ENCODE results near the gene NUDT3. TPM values are rescaled to one million over a fixed set of nuclear protein-coding genes. Genes with fewer than 3 reads are reported as not detected.

The NUDT3 gene
- total and polyA plus RNA-seq, 2 experiments from 2014 or later = 12.1 to 31.1 TPM

GRCh38 chr6:34325633-34326032 is 66.8 kb downstream of the NUDT3 start:
- Histone ChIP-seq H3K27ac (ENCODE audit: low read depth) (no peak overlapping the region), H3K4me2 (no peak overlapping the region), H3K4me1 (ENCODE audit: insufficient read depth) (no peaks in the 10 kb centered on the region), H2AFZ (no peak overlapping the region), H3K79me2 (replicated peaks; ENCODE audit: insufficient read depth) (peaks cover 20% of the 10 kb centered on the region), H4K20me1 (replicated peaks; ENCODE audit: insufficient read depth) (peaks cover 12% of the 10 kb centered on the region), H3K9me2 (ENCODE audit: insufficient read depth) (peaks cover 3% of the 10 kb centered on the region; the same call in 1 of the 2 replicates), H3K4me3 (no peak overlapping the region), H3K27me3 (ENCODE audit: insufficient read depth) (no peaks in the 10 kb centered on the region), H3F3A (replicated peaks; ENCODE audit: low read depth) (no peaks in the 10 kb centered on the region), H3K36me3 (ENCODE audit: insufficient read depth) (no peaks in the 10 kb centered on the region)
- Mint-ChIP-seq H3K27ac (no peak overlapping the region), H3K4me3 (no peak overlapping the region), H3K4me1 (peaks cover 7% of the 10 kb centered on the region; the same call in 2 of the 3 replicates), H3K9me3 (no peaks in the 10 kb centered on the region), H3K27me3 (ENCODE audit: insufficient read depth, low read depth, poor library complexity) (peaks cover 6% of the 10 kb centered on the region), H3K36me3 (ENCODE audit: low read depth) (peaks cover 13% of the 10 kb centered on the region; the same call in 2 of the 3 replicates)
- no peak for ATAC-seq
- no peak for DNase-seq (ENCODE audit: low spot score)
- TF ChIP-seq EZH2 (IDR thresholded peaks at IDR 0.05; ENCODE audit: low read depth, unreplicated experiment) = no peak
- no peak for TF ChIP-seq CTCF (conservative IDR thresholded peaks at IDR 0.05; ENCODE audit: low read depth in 2 of 2)
- TF ChIP-seq REST (IDR thresholded peaks at IDR 0.05; ENCODE audit: unreplicated experiment) = no peak
- no peak for TF ChIP-seq ETS1 (IDR thresholded peaks at IDR 0.05)
- TF ChIP-seq CREB1 (CRISPR knock-in tag; IDR thresholded peaks at IDR 0.05; ENCODE audit: low read depth) = no peak
- no peak for TF ChIP-seq ZNF114 (CRISPR knock-in tag; IDR thresholded peaks at IDR 0.05)
- TF ChIP-seq STAT1 (IDR thresholded peaks at IDR 0.05; ENCODE audit: unreplicated experiment) = no peak

- peaks cover 5% of the 10 kb centered on the region; the same call in 2 of the 3 replicates for H3K36me3 Mint-ChIP-seq (ENCODE audit: low read depth)
- H2AFZ ChIP-seq = no peak overlapping the region
- ATAC-seq = peak; percentile 88
- peaks cover 7% of the 10 kb centered on the region; the same call in 2 of the 3 replicates for H3K4me1 Mint-ChIP-seq
- H3K4me3 Mint-ChIP-seq = no peak overlapping the region
- H3K9me2 ChIP-seq (ENCODE audit: insufficient read depth) = peaks cover 3% of the 10 kb centered on the region; the same call in 1 of the 2 replicates
- H3K9me3 Mint-ChIP-seq = no peaks in the 10 kb centered on the region
- DNase-seq (ENCODE audit: low spot score) = peak; percentile 28
- no peak overlapping the region for H3K4me3 ChIP-seq
- no peaks in the 10 kb centered on the region for H3F3A ChIP-seq (replicated peaks; ENCODE audit: low read depth)
- H3K27me3 Mint-ChIP-seq (ENCODE audit: insufficient read depth, low read depth, poor library complexity) = peaks cover 6% of the 10 kb centered on the region
- H3K79me2 ChIP-seq (replicated peaks; ENCODE audit: insufficient read depth) = peaks cover 19% of the 10 kb centered on the region
- H4K20me1 ChIP-seq (replicated peaks; ENCODE audit: insufficient read depth) = peaks cover 6% of the 10 kb centered on the region
- H3K4me1 ChIP-seq (ENCODE audit: insufficient read depth) = no peaks in the 10 kb centered on the region
- H3K27ac Mint-ChIP-seq = peak overlapping the region; percentile 93
- H3K27ac ChIP-seq (ENCODE audit: low read depth) = no peak overlapping the region
- H3K4me2 ChIP-seq = no peak overlapping the region
- H3K36me3 ChIP-seq (ENCODE audit: insufficient read depth) = no peaks in the 10 kb centered on the region
- no peaks in the 10 kb centered on the region for H3K27me3 ChIP-seq (ENCODE audit: insufficient read depth)
- TF ChIP-seq CTCF (conservative IDR thresholded peaks at IDR 0.05; ENCODE audit: low read depth in 2 of 2) (no peak), ZNF114 (CRISPR knock-in tag; IDR thresholded peaks at IDR 0.05) (no peak), EZH2phosphoT487 (IDR thresholded peaks at IDR 0.05; ENCODE audit: unreplicated experiment) (no peak), ZNF331 (CRISPR knock-in tag; IDR thresholded peaks at IDR 0.05; ENCODE audit: low read depth) (no peak), JUNB (IDR thresholded peaks at IDR 0.05; ENCODE audit: unreplicated experiment) (no peak)
Measured at GRCh38 chr6:34324738-34325444, 67.6 kb downstream of the NUDT3 start.
